H9 (cell line): ENCODE measurements around the gene EIF1AD. TPM values are rescaled to one million over a fixed set of nuclear protein-coding genes. Genes with fewer than 3 reads are reported as not detected.

ENCODE experiments used
- DNase-seq: peaks from one replicate; pipeline ENCODE4 v3.0.0-alpha.2; 2017
- H2AFZ ChIP-seq: one replicate; pipeline ENCODE4 v1.6.1; 2013; ENCODE audit warnings: mild to moderate bottlenecking, low read length, control low read depth, moderate library complexity
- H2AK5ac ChIP-seq: 2 replicates; pipeline ENCODE4 v1.6.1; 2013; ENCODE audit warnings: low read length, control low read depth, mixed read lengths; ENCODE audit not compliant: insufficient read length
- H2BK120ac ChIP-seq: one replicate; pipeline ENCODE4 v1.6.1; 2013; ENCODE audit warnings: low read depth, mild to moderate bottlenecking, low read length, control low read depth, inconsistent platforms; ENCODE audit not compliant: poor library complexity, severe bottlenecking
- H2BK12ac ChIP-seq: 2 replicates; pipeline ENCODE4 v1.6.1; 2013; ENCODE audit warnings: low read length, control low read depth, mixed read lengths, low read depth; ENCODE audit not compliant: insufficient read length
- H2BK15ac ChIP-seq: 2 replicates; pipeline ENCODE4 v1.6.1; 2013; ENCODE audit warnings: low read depth, low read length, control low read depth
- H2BK20ac ChIP-seq: one replicate; pipeline ENCODE4 v1.6.1; 2013; ENCODE audit warnings: low read depth, mild to moderate bottlenecking, low read length, control low read depth, inconsistent platforms; ENCODE audit not compliant: poor library complexity, severe bottlenecking
- H2BK5ac ChIP-seq: 2 replicates; pipeline ENCODE4 v1.6.1; 2013; ENCODE audit warnings: low read length, control low read depth, mixed read lengths; ENCODE audit not compliant: insufficient read length
- H3K14ac ChIP-seq: 2 replicates; pipeline ENCODE4 v1.6.1; 2013; ENCODE audit warnings: low read length, control low read depth; ENCODE audit not compliant: insufficient read depth
- H3K18ac ChIP-seq: 2 replicates; pipeline ENCODE4 v1.6.1; 2013; ENCODE audit warnings: low read depth, mild to moderate bottlenecking, mixed read lengths, low read length, control low read depth; ENCODE audit not compliant: insufficient read length
- H3K23ac ChIP-seq: 2 replicates; pipeline ENCODE4 v1.6.1; 2013; ENCODE audit warnings: low read length, control low read depth, mixed read lengths, low read depth; ENCODE audit not compliant: insufficient read length
- H3K23me2 ChIP-seq: 2 replicates; pipeline ENCODE4 v1.6.1; 2013; ENCODE audit warnings: low read depth, mild to moderate bottlenecking, mixed read lengths, low read length, control low read depth; ENCODE audit not compliant: insufficient read length, poor library complexity, severe bottlenecking
- H3K27ac ChIP-seq: 2 replicates; pipeline ENCODE4 v1.5.1; 2013; ENCODE audit warnings: low read length, control low read depth, mixed read lengths, low read depth; ENCODE audit not compliant: insufficient read length
- H3K27me3 ChIP-seq: 2 replicates; pipeline ENCODE4 v1.6.1; 2013; ENCODE audit warnings: low read length, control low read depth, inconsistent platforms; ENCODE audit not compliant: insufficient read depth
- H3K4ac ChIP-seq: 2 replicates; pipeline ENCODE4 v1.6.1; 2013; ENCODE audit warnings: low read depth, mild to moderate bottlenecking, control low read depth, inconsistent platforms, low read length, moderate library complexity
- H3K4me1 ChIP-seq: 2 replicates; pipeline ENCODE4 v1.6.1; 2013; ENCODE audit warnings: low read length, control low read depth, inconsistent platforms; ENCODE audit not compliant: insufficient read depth
- H3K4me2 ChIP-seq: 2 replicates; pipeline ENCODE4 v1.6.1; 2013; ENCODE audit warnings: low read length, control low read depth, mixed read lengths; ENCODE audit not compliant: insufficient read length, insufficient read depth
- H3K56ac ChIP-seq: 2 replicates; pipeline ENCODE4 v1.6.1; 2013; ENCODE audit warnings: low read depth, mild to moderate bottlenecking, mixed read lengths, low read length, control low read depth; ENCODE audit not compliant: insufficient read length
- H3K79me1 ChIP-seq: 2 replicates; pipeline ENCODE4 v1.6.1; 2013; ENCODE audit warnings: low read depth, mild to moderate bottlenecking, moderate library complexity, low read length, control low read depth, inconsistent platforms; ENCODE audit not compliant: insufficient read depth, poor library complexity, severe bottlenecking
- H3K79me2 ChIP-seq: 2 replicates; pipeline ENCODE4 v1.6.1; 2013; ENCODE audit warnings: low read length, control low read depth, inconsistent platforms; ENCODE audit not compliant: insufficient read depth
- H3K9ac ChIP-seq: 2 replicates; pipeline ENCODE4 v1.6.1; 2013; ENCODE audit warnings: low read length, control low read depth, mixed read lengths; ENCODE audit not compliant: insufficient read length; ENCODE audit errors: extremely low read depth
- H3K9me3 ChIP-seq: one replicate; pipeline ENCODE4 v1.6.1; 2013; ENCODE audit warnings: low read depth, low read length, inconsistent platforms; ENCODE audit not compliant: control insufficient read depth
- H3T11ph ChIP-seq: one replicate; pipeline ENCODE4 v1.6.1; 2013; ENCODE audit warnings: mild to moderate bottlenecking, low read length, control low read depth, inconsistent platforms
- H4K20me1 ChIP-seq: one replicate; pipeline ENCODE4 v1.6.1; 2013; ENCODE audit not compliant: control insufficient read depth, insufficient read length, insufficient read depth
- H4K5ac ChIP-seq: 2 replicates; pipeline ENCODE4 v1.6.1; 2013; ENCODE audit warnings: low read depth, mild to moderate bottlenecking, mixed read lengths, low read length, control low read depth; ENCODE audit not compliant: insufficient read length
- H4K8ac ChIP-seq: replicated peaks from 2 replicates; pipeline ENCODE4 v1.6.1; 2013; ENCODE audit warnings: low read length, control low read depth, mixed read lengths, low read depth; ENCODE audit not compliant: insufficient read length
- H4K91ac ChIP-seq: 2 replicates; pipeline ENCODE4 v1.6.1; 2013; ENCODE audit warnings: low read depth, mild to moderate bottlenecking, moderate library complexity, mixed read lengths, low read length, control low read depth; ENCODE audit not compliant: insufficient read length
- H3K27ac Mint-ChIP-seq, 3 experiments: 2 replicates in 2 of 3; 3 replicates in 1 of 3; pipeline ENCODE4 v1.8.0; 2020 to 2021; ENCODE audit warnings: mixed read lengths in 3 of 3, mild to moderate bottlenecking in 1 of 3, moderate library complexity in 1 of 3
- H3K27me3 Mint-ChIP-seq: 2 replicates; pipeline ENCODE4 v1.8.0; 2021; ENCODE audit warnings: low read depth, mild to moderate bottlenecking, moderate library complexity, mixed read lengths
- H3K36me3 Mint-ChIP-seq, 3 experiments: 2 replicates in 2 of 3; 3 replicates in 1 of 3; pipeline ENCODE4 v1.8.0; 2020 to 2021; ENCODE audit warnings: low read depth in 3 of 3, mixed read lengths in 3 of 3; ENCODE audit not compliant: insufficient read depth in 1 of 3
- H3K4me1 Mint-ChIP-seq, 2 experiments: 2 replicates each; pipeline ENCODE4 v1.8.0; 2020; ENCODE audit warnings: mixed read lengths in 2 of 2
- H3K4me3 Mint-ChIP-seq, 2 experiments: 2 replicates in 1 of 2; 3 replicates in 1 of 2; pipeline ENCODE4 v1.8.0; 2020 to 2021; ENCODE audit warnings: mild to moderate bottlenecking in 2 of 2, mixed read lengths in 2 of 2, moderate library complexity in 1 of 2
- H3K9me3 Mint-ChIP-seq, 2 experiments: 2 replicates in 1 of 2; 3 replicates in 1 of 2; pipeline ENCODE4 v1.8.0; 2020; ENCODE audit warnings: mild to moderate bottlenecking in 2 of 2, mixed read lengths in 2 of 2, moderate library complexity in 1 of 2
- CTCF ChIP-seq: fragments of 200-600 bp; sonication (generic); conservative IDR thresholded peaks from 3 replicates; pipeline ENCODE4 v1.8.0; 2021; ENCODE audit warnings: antibody characterized with exemption, mild to moderate bottlenecking
- WGBS: extraction: QIAGEN DNeasy Blood & Tissue Kit; methylation state at CpG from one replicate; pipeline ENCODE4 v1.1.7; 2013; ENCODE audit warnings: missing lambda C conversion rate, low lambda C conversion rate, mixed read lengths; ENCODE audit not compliant: insufficient read length; ENCODE audit errors: extremely low coverage; 5-methylcytosine and 5-hydroxymethylcytosine counted together
- total RNA-seq: library from RNA; stranded (reverse); gene quantifications from 2 replicates; pipeline ENCODE4 v1.2.1, GENCODE V29; 2021

The EIF1AD gene
- total RNA-seq, 1 experiment from 2014 or later = 46.7 TPM

GRCh38 chr11:66032957-66033735 is 31.2 kb upstream of the EIF1AD start:
- H3K4me3 Mint-ChIP-seq = no peak overlapping the region

More at GRCh38 chr11:66032957-66033735, 31.2 kb upstream of the EIF1AD start:
- Histone ChIP-seq H2BK12ac (no peak overlapping the region), H3K79me1 (no peaks in the 10 kb centered on the region), H4K8ac (no peak overlapping the region), H3K27ac (no peak overlapping the region), H2BK120ac (no peak overlapping the region), H3K27me3 (no peaks in the 10 kb centered on the region), H2AFZ (no peak overlapping the region), H4K20me1 (no peaks in the 10 kb centered on the region), H3K9me3 (peaks cover 8% of the 10 kb centered on the region), H3K4me2 (no peak overlapping the region), H3T11ph (no peak overlapping the region), H4K5ac (no peak overlapping the region), H2BK15ac (no peak overlapping the region), H3K23me2 (no peaks in the 10 kb centered on the region), H2AK5ac (no peak overlapping the region), H3K56ac (no peak overlapping the region), H2BK20ac (no peak overlapping the region), H4K91ac (no peak overlapping the region), H3K9ac (no peak overlapping the region), H2BK5ac (no peak overlapping the region), H3K14ac (no peak overlapping the region), H3K23ac (no peak overlapping the region), H3K79me2 (no peaks in the 10 kb centered on the region), H3K18ac (no peak overlapping the region), H3K4ac (no peak overlapping the region), H3K4me1 (no peaks in the 10 kb centered on the region)
- H3K4me1 Mint-ChIP-seq = no peaks in the 10 kb centered on the region
- H3K27ac Mint-ChIP-seq = no peak overlapping the region
- no peak for TF ChIP-seq CTCF
- H3K36me3 Mint-ChIP-seq = peaks cover 0 to 3% (median 3%) of the 10 kb centered on the region in 3 experiments; a peak in 3 of 7 replicates
- H3K9me3 Mint-ChIP-seq = peaks cover 18 to 19% of the 10 kb centered on the region in 2 experiments
- no peak for DNase-seq
- H3K27me3 Mint-ChIP-seq = peaks cover 28% of the 10 kb centered on the region
- no CpG with 5 or more reads among the region's 8 CpGs for WGBS
